G401.6 (cell line): ENCODE data around the gene PPP1R16B.

ENCODE experiments used
- FAIRE-seq: peaks from 2 replicates; lab custom pipeline; 2012; peaks lifted over from hg19 to GRCh38; lab: Jason Lieb, UNC

The PPP1R16B gene

GRCh38 chr20:38965264-38965663 lies 159.8 kb downstream of the PPP1R16B start:
- FAIRE-seq: no peak

GRCh38 chr20:38968090-38968489 lies 162.6 kb downstream of the PPP1R16B start:
- no peak for FAIRE-seq

GRCh38 chr20:38969708-38970107 lies 164.2 kb downstream of the PPP1R16B start:
- FAIRE-seq: no peak

GRCh38 chr20:38970302-38970701 lies 164.8 kb downstream of the PPP1R16B start:
- no peak for FAIRE-seq
